Measurements from ENCODE around the gene ERG. TPM values are rescaled to one million over a fixed set of nuclear protein-coding genes. Genes with fewer than 3 reads are reported as not detected.

ERG gene
- polyA plus RNA-seq, 1 of the 3 experiments (the other 2 are of a cell fraction): not detected

DNA sequence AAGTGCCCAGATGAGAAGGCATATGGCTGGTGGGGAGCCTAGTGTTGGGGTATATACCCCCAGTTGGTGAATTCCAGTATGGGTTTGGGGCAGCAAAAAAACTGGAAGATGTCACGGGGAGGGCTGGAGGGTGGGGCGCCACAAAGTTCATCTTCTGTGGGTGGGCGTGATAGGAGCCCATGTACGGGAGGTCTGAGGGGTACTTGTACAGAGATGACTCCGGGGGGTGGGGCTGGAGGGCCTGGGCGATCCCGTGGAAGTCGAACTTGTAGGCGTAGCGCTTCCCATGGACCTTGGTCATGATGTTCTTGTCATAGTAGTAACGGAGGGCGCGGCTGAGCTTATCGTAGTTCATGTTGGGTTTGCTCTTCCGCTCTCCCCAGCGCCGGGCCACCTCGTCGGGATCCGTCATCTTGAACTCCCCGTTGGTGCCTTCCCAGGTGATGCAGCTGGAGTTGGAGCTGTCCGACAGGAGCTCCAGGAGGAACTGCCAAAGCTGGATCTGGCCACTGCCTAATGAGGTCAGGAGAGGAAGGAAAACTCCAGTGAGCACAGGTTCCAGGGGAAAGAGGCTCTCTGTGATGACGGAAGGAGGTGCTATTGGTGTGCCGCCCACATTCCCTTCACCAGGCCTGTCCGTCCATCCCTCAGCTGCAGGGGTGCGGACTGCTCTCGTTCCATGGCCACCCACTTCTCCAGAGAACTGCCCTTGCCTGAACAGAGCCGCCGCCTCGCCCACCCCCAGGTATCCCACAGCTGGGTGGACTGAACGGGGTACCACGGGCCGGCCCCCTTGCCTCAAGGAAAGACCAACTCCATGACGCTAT lies 114.7 kb downstream of the ERG start (continued):
- TF ChIP-seq, protein P1, sequence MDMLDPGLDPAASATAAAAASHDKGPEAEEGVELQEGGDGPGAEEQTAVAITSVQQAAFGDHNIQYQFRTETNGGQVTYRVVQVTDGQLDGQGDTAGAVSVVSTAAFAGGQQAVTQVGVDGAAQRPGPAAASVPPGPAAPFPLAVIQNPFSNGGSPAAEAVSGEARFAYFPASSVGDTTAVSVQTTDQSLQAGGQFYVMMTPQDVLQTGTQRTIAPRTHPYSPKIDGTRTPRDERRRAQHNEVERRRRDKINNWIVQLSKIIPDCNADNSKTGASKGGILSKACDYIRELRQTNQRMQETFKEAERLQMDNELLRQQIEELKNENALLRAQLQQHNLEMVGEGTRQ (IDR thresholded peaks at IDR 0.05; ENCODE audit: borderline replicate concordance, low read depth, low read length): no peak

GRCh38 chr21:38380481-38381137 lies 117.7 kb downstream of the ERG start:
- POLR2A ChIA-PET: no interaction called here
- Histone ChIP-seq H3K9ac (no peak overlapping the region), H3K4me3 (ENCODE audit: low read depth in 2 of 2, low read length in 1 of 2) (no peak overlapping the region), H3K4me2 (no peak overlapping the region), H4K20me1 (ENCODE audit: insufficient read depth) (no peaks in the 10 kb centered on the region), H3K36me3 (replicated peaks in 1 of 2; ENCODE audit: control insufficient read depth in 1 of 2, insufficient read depth in 2 of 2, low read length in 1 of 2) (no peaks in the 10 kb centered on the region), H3K27ac (ENCODE audit: low read depth in 2 of 2, low read length in 1 of 2) (no peak overlapping the region), H3K4me1 (ENCODE audit: control insufficient read depth in 1 of 2, insufficient read depth in 2 of 2, low read depth in 1 of 2, low read length in 1 of 2) (peaks cover 0 to 25% of the 10 kb centered on the region in 2 experiments; a peak in 2 of 4 replicates), H3K9me3 (no peaks in the 10 kb centered on the region), H3K79me2 (ENCODE audit: insufficient read depth) (no peaks in the 10 kb centered on the region), H3F3A (replicated peaks; ENCODE audit: insufficient read depth) (no peaks in the 10 kb centered on the region), H3K27me3 (ENCODE audit: insufficient read depth) (no peaks in the 10 kb centered on the region), H2AFZ (ENCODE audit: low read depth) (no peak overlapping the region), H3K9me2 (no peaks in the 10 kb centered on the region)
- 56% methylated on average over 5 of the region's 5 CpGs for WGBS (ENCODE audit: low lambda C conversion rate)
- TF ChIP-seq RAD21 (IDR thresholded peaks at IDR 0.05; ENCODE audit: low read length) (0 out of 2 replicates have a peak, but pooled peaks have one; percentile 3), EP300 (IDR thresholded peaks at IDR 0.05; ENCODE audit: borderline replicate concordance in 1 of 2, low read depth in 1 of 2, low read length in 1 of 2) (0 out of 4 replicates have a peak, but pooled peaks of 1 of the 2 experiments have one; percentile 14), GATA2 (CRISPR knock-in tag; IDR thresholded peaks at IDR 0.05) (no peak), CTCF (IDR thresholded peaks at IDR 0.05) (peak; percentile 60)
- CTCF ChIA-PET: interaction anchor here (0.9 to 1.4 kb wide), 7 partner anchors 9 to 91 kb away, joined by 3 to 4 read pairs (median 3); no protein-coding TSS in a partner anchor
- peak; percentile 40 for DNase-seq

DNA sequence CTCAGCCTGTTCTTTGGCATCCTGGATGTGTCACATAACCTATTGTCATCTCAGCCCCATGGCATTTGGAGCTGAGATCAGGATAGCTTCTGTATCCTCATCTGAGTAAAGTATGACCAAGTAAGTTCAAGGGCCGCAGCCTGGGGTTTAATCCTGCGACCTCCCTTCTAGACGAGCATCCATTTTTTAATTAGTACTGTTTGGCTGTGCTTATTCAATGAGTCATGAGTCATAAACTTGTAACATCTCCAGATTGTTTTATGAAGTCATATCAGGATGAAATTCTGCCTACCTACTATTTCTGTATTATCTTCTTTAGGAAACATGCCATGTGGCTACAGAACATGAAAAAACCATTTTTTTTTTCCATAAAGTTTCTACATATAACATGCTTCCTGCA lies 119.1 kb downstream of the ERG start:
- H3K27me3 ChIP-seq (ENCODE audit: insufficient read depth): no peaks in the 10 kb centered on the region
- H4K20me1 ChIP-seq (ENCODE audit: insufficient read depth): no peaks in the 10 kb centered on the region
- H3K27ac ChIP-seq (ENCODE audit: low read depth in 2 of 2, low read length in 1 of 2): no peak overlapping the region
- H3K36me3 ChIP-seq (replicated peaks in 1 of 2; ENCODE audit: control insufficient read depth in 1 of 2, insufficient read depth in 2 of 2, low read length in 1 of 2): no peaks in the 10 kb centered on the region
- no peaks in the 10 kb centered on the region for H3F3A ChIP-seq (replicated peaks; ENCODE audit: insufficient read depth)
- 53% methylated on average over 3 of the region's 3 CpGs for WGBS (ENCODE audit: low lambda C conversion rate)
- ChIA-PET CTCF (no interaction called here), POLR2A (no interaction called here)
- H3K4me3 ChIP-seq (ENCODE audit: low read depth in 2 of 2, low read length in 1 of 2): no peak overlapping the region
- H3K9me2 ChIP-seq: no peaks in the 10 kb centered on the region
- DNase-seq: no peak
- H3K4me2 ChIP-seq: no peak overlapping the region
- no peak overlapping the region for H3K9ac ChIP-seq
- no peaks in the 10 kb centered on the region for H3K79me2 ChIP-seq (ENCODE audit: insufficient read depth)
- H3K9me3 ChIP-seq: no peaks in the 10 kb centered on the region
- H3K4me1 ChIP-seq (ENCODE audit: control insufficient read depth in 1 of 2, insufficient read depth in 2 of 2, low read depth in 1 of 2, low read length in 1 of 2): peaks cover 0 to 25% of the 10 kb centered on the region in 2 experiments; a peak in 2 of 4 replicates
- H2AFZ ChIP-seq (ENCODE audit: low read depth): no peak overlapping the region
- TF ChIP-seq USF1 (IDR thresholded peaks at IDR 0.05; ENCODE audit: borderline replicate concordance, low read depth) (no peak), RCOR1 (IDR thresholded peaks at IDR 0.05; ENCODE audit: low read length) (no peak), NRF1 (IDR thresholded peaks at IDR 0.05; ENCODE audit: low read depth, low read length) (no peak), CHD2 (IDR thresholded peaks at IDR 0.05; ENCODE audit: low read length, partially characterized antibody) (no peak), FOXM1 (IDR thresholded peaks at IDR 0.05; ENCODE audit: low read depth) (no peak), GATA2 (CRISPR knock-in tag; IDR thresholded peaks at IDR 0.05) (no peak), ELF1 (IDR thresholded peaks at IDR 0.05) (no peak), NFIC (IDR thresholded peaks at IDR 0.05; ENCODE audit: borderline replicate concordance) (no peak), REST (IDR thresholded peaks at IDR 0.05; ENCODE audit: low read depth, low read length) (no peak), GABPA (IDR thresholded peaks at IDR 0.05; ENCODE audit: low read depth) (no peak), SMC3 (IDR thresholded peaks at IDR 0.05; ENCODE audit: low read depth, low read length) (no peak)
- TF ChIP-seq, protein P1 (IDR thresholded peaks at IDR 0.05; ENCODE audit: borderline replicate concordance, low read depth, low read length): no peak
